PFSK-1 (cell line): Measurements from ENCODE around the gene SEC31B.

Source experiments
- FOXP2 ChIP-seq: optimal IDR thresholded peaks from 2 replicates; pipeline ENCODE3; 2011; ENCODE audit warnings: borderline replicate concordance, control low read depth, inconsistent platforms; ENCODE audit not compliant: insufficient read depth; ENCODE audit errors: extremely low read length, extremely low read depth
- POLR2AphosphoS5 ChIP-seq: IDR thresholded peaks from 2 replicates; pipeline ENCODE4 v1.6.1; 2012; ENCODE audit warnings: low read depth, mild to moderate bottlenecking, control low read depth, low read length, moderate library complexity
- REST ChIP-seq, 2 experiments: IDR thresholded peaks; 2 replicates each; pipeline versions ENCODE4 v1.6.1 to v1.8.0; 2011 to 2012; ENCODE audit warnings: low read depth in 2 of 2, low read length in 2 of 2, control low read depth in 1 of 2, inconsistent platforms in 1 of 2, mild to moderate bottlenecking in 1 of 2, moderate library complexity in 1 of 2; ENCODE audit not compliant: insufficient read depth in 1 of 2
- SIN3A ChIP-seq: IDR thresholded peaks from 2 replicates; pipeline ENCODE4 v1.6.1; 2012; ENCODE audit warnings: mild to moderate bottlenecking, low read length, moderate library complexity, borderline replicate concordance; ENCODE audit not compliant: insufficient read depth
- TAF1 ChIP-seq: IDR thresholded peaks from 2 replicates; pipeline ENCODE4 v1.6.1; 2012; ENCODE audit warnings: low read length, control low read depth, borderline replicate concordance; ENCODE audit not compliant: insufficient read depth

The SEC31B gene

DNA sequence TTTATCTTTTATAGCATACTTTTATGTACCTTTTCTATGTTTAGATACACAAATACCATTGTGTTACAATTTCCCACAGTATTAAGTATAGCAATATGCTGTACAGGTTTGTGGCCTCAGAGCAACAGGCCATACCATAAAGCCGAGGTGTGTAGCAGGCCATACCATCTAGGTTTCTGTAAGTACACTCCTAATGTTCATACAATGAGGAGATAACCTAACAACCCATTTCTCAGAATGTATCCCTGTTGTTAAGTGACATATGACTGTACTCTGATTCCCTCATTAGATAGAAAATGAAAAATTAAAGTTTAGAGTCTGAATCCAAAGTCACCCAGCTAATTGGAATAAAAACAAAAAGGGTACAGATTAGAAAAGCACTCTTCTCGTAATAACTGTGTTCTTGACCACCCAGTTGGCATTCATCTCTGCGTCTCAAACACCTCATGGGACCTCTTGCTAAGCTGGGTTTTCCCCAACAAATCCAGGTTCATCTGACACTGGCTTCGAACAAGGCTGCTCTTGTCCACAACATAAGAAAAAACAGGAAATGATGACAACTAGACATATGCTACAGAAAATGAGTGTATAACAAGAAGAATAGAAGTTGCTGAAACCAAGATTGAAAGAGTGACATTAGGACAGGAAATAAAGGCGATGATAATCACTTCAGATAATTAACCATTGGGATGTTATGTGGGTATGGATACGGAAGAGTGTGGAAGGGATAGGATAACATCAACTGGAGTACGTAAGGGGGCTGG, 8.6 kb upstream of the SEC31B start:
- TF ChIP-seq POLR2AphosphoS5 (no peak), TAF1 (no peak), FOXP2 (no peak), SIN3A (no peak), REST (IDR thresholded peaks at IDR 0.05; ENCODE audit: insufficient read depth in 1 of 2, low read depth in 2 of 2, low read length in 2 of 2) (no peak)

- TF ChIP-seq TAF1 (no peak), FOXP2 (no peak), REST (IDR thresholded peaks at IDR 0.05; ENCODE audit: insufficient read depth in 1 of 2, low read depth in 2 of 2, low read length in 2 of 2) (no peak), SIN3A (no peak), POLR2AphosphoS5 (no peak)
Measured at GRCh38 chr10:100524638-100525037, 5.0 kb upstream of the SEC31B start.

- TF ChIP-seq TAF1 (no peak), SIN3A (no peak), REST (IDR thresholded peaks at IDR 0.05; ENCODE audit: insufficient read depth in 1 of 2, low read depth in 2 of 2, low read length in 2 of 2) (no peak), FOXP2 (no peak), POLR2AphosphoS5 (no peak)
Measured at GRCh38 chr10:100524206-100524605, 4.5 kb upstream of the SEC31B start.

DNA sequence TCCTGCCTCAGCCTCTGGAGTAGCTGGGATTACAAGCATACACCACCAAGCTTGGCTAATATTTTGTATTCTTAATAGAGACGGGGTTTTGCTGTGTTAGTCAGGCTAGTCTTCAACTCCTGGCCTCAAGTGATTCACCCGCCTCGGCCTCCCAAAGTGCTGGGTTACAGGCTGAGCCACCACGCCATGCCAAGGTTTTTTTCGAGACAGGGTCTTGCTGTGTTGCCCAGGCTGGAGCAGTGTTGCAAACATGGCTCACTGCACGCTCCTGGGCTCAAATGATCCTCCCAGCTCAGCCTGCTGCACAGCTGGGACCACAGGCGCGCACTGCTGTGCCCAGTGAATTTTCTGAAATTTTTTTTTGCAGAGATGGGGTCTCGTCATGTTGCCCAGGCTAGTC, 3.3 kb upstream of the SEC31B start:
- TF ChIP-seq FOXP2 (no peak), SIN3A (no peak), POLR2AphosphoS5 (no peak), REST (IDR thresholded peaks at IDR 0.05; ENCODE audit: insufficient read depth in 1 of 2, low read depth in 2 of 2, low read length in 2 of 2) (no peak), TAF1 (no peak)
